ENCODE measurements around the gene GORASP1. TPM values are rescaled to one million over a fixed set of nuclear protein-coding genes. Genes with fewer than 3 reads are reported as not detected.

GORASP1 gene
- total RNA-seq, 1 experiment from 2014 or later: 39.4 TPM

DNA sequence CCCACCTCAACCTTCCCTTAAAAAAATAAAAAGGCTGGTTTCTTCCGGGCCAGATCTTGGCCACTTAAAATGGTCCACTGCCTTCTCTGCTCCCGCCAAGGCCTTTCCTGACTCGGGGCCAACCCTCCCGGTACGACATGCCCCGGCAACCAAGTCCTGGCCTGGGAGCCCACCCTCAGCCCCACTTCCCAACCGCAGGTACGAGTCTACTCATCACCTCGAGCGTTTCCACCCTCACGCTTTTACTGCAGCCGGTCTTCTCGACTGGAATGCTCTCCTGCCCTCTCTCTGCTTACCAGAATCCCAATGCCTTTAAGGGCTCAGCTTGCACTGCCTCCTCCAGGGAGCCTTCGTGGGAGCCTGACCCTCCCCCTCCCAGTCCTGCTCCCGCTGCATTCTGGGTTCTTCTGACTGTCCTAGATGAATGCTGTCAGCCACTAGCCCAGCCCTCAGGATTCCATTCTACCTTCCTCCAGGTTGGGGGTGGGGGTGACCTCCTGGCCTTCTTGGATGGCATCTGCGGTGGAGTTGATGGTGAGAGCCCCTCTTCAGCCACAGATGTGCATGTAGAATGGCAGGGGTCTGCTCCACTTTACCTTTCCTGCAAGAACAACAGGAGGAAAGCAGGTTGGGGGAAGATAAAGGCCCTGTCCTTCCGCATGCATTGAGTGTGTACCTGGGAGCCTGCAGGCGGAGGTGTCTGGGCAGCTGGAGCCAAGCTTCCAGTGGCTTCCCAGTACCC is 47.0 kb upstream of the GORASP1 start:
- H3K4me1 ChIP-seq (ENCODE audit: control insufficient read depth, insufficient read depth, low read length): peaks cover 33% of the 10 kb centered on the region
- no TSS peak for BruUV-seq (replicated peaks)
- H3K27ac ChIP-seq (ENCODE audit: low read length): peak overlapping the region; percentile 29; the same call in 1 of the 2 replicates
- H3K9me3 ChIP-seq (ENCODE audit: control insufficient read depth, insufficient read depth, low read depth, low read length): no peaks in the 10 kb centered on the region
- H3K36me3 ChIP-seq (ENCODE audit: control insufficient read depth, insufficient read depth, low read length): no peaks in the 10 kb centered on the region
- TF ChIP-seq CTCF (IDR thresholded peaks at IDR 0.05) (no peak), REST (IDR thresholded peaks at IDR 0.05; ENCODE audit: insufficient read depth in 1 of 2, low read depth in 2 of 2, low read length in 1 of 2) (no peak), SIN3A (IDR thresholded peaks at IDR 0.05; ENCODE audit: borderline replicate concordance, insufficient read depth, low read depth, low read length) (no peak), POLR2AphosphoS5 (IDR thresholded peaks at IDR 0.05; ENCODE audit: low read depth, low read length) (no peak), TCF7L2 (IDR thresholded peaks at IDR 0.05; ENCODE audit: low read depth, low read length) (no peak)
- CTCF ChIA-PET: no interaction called here
- POLR2A ChIA-PET: no interaction called here
- ATAC-seq (no peak), DNase-seq (ENCODE audit: low read depth, low spot score) (no peak)
- in situ Hi-C loops (cut with HindIII; ENCODE audit: low pct_unique_long_range_greater_than_20kb, low sequenced_read_pairs) (no loop called here), intact Hi-C loops (cut with micrococcal nuclease; ENCODE audit: unreplicated experiment) (no loop called here)
- H3K4me3 ChIP-seq (ENCODE audit: low read depth in 2 of 2, low read length in 2 of 2): no peak overlapping the region
- H3K27me3 ChIP-seq (ENCODE audit: control insufficient read depth, insufficient read depth, low read length): no peaks in the 10 kb centered on the region

GRCh38 chr3:39153977-39154279 is 46.5 kb upstream of the GORASP1 start:
- H3K4me3 ChIP-seq (ENCODE audit: low read depth in 2 of 2, low read length in 2 of 2): peak overlapping the region; percentile 36 to 67
- H3K27ac ChIP-seq (ENCODE audit: low read length): peak overlapping the region; percentile 29; the same call in 1 of the 2 replicates
- in situ Hi-C loops (cut with HindIII; ENCODE audit: low pct_unique_long_range_greater_than_20kb, low sequenced_read_pairs): no loop called here
- no peak for ATAC-seq
- H3K27me3 ChIP-seq (ENCODE audit: control insufficient read depth, insufficient read depth, low read length): no peaks in the 10 kb centered on the region
- POLR2A ChIA-PET: no interaction called here
- no peak for DNase-seq (ENCODE audit: low read depth, low spot score)
- TF ChIP-seq TCF7L2 (IDR thresholded peaks at IDR 0.05; ENCODE audit: low read depth, low read length): no peak
- TF ChIP-seq SIN3A (IDR thresholded peaks at IDR 0.05; ENCODE audit: borderline replicate concordance, insufficient read depth, low read depth, low read length): no peak
- no peak for TF ChIP-seq POLR2AphosphoS5 (IDR thresholded peaks at IDR 0.05; ENCODE audit: low read depth, low read length)
- no peak for TF ChIP-seq CTCF (IDR thresholded peaks at IDR 0.05)
- no peak for TF ChIP-seq REST (IDR thresholded peaks at IDR 0.05; ENCODE audit: insufficient read depth in 1 of 2, low read depth in 2 of 2, low read length in 1 of 2)
- no peaks in the 10 kb centered on the region for H3K36me3 ChIP-seq (ENCODE audit: control insufficient read depth, insufficient read depth, low read length)
- intact Hi-C loops (cut with micrococcal nuclease; ENCODE audit: unreplicated experiment): no loop called here
- CTCF ChIA-PET: no interaction called here
- peaks cover 39% of the 10 kb centered on the region for H3K4me1 ChIP-seq (ENCODE audit: control insufficient read depth, insufficient read depth, low read length)
- no TSS peak for BruUV-seq (replicated peaks)
- H3K9me3 ChIP-seq (ENCODE audit: control insufficient read depth, insufficient read depth, low read depth, low read length): no peaks in the 10 kb centered on the region
